DND-41 (cell line): ENCODE data around the gene C2orf74.
A peak's percentile ranks its signal among the peaks of the same experiment; 100 is the strongest.
"Not testable (repeated sequence)": the region's sequence is repeated elsewhere in the genome, so short reads cannot be mapped to it uniquely, and the experiment has no call there.

ENCODE experiments used
- ATAC-seq: fragments of 200-7000 bp; cut with Tn5 transposase; 3 replicates; pipeline ENCODE4 v1.9.1; 2021; ENCODE audit warnings: low read depth; ENCODE audit not compliant: insufficient read depth
- DNase-seq: peaks from one replicate; pipeline ENCODE4 v3.0.0-alpha.2; 2020
- H2AFZ ChIP-seq: 2 replicates; pipeline ENCODE4 v1.6.0; 2012; ENCODE audit warnings: low read depth, low read length
- H3K27ac ChIP-seq: 2 replicates; pipeline ENCODE4 v1.5.1; 2012; ENCODE audit warnings: low read length, inconsistent platforms
- H3K27me3 ChIP-seq: fragments of 200-600 bp; sonication (generic); 2 replicates; pipeline ENCODE4 v1.6.0; 2012; ENCODE audit warnings: low read length, mild to moderate bottlenecking, inconsistent platforms; ENCODE audit not compliant: insufficient read depth, poor library complexity
- H3K36me3 ChIP-seq: 2 replicates; pipeline ENCODE4 v1.5.1; 2012; ENCODE audit warnings: low read length, inconsistent platforms; ENCODE audit not compliant: insufficient read depth
- H3K4me1 ChIP-seq: 2 replicates; pipeline ENCODE4 v1.5.1; 2012; ENCODE audit warnings: mild to moderate bottlenecking, low read length; ENCODE audit not compliant: insufficient read depth
- H3K4me2 ChIP-seq: 2 replicates; pipeline ENCODE4 v1.6.0; 2012; ENCODE audit warnings: mild to moderate bottlenecking, moderate library complexity, low read length, inconsistent platforms; ENCODE audit not compliant: insufficient read depth
- H3K4me3 ChIP-seq, 2 experiments: fragments of 200-600 bp in 1 of 2; shearing (Covaris generic) in 1 of 2; 2 replicates each; pipeline ENCODE4 v1.5.1; 2012 to 2016; ENCODE audit warnings: inconsistent platforms in 2 of 2, low read length in 2 of 2, mild to moderate bottlenecking in 2 of 2, low read depth in 1 of 2, moderate library complexity in 1 of 2
- H3K79me2 ChIP-seq: 2 replicates; pipeline ENCODE4 v1.6.0; 2012; ENCODE audit warnings: low read length, inconsistent platforms; ENCODE audit not compliant: insufficient read depth
- H3K9ac ChIP-seq: 2 replicates; pipeline ENCODE4 v1.6.0; 2012; ENCODE audit warnings: low read depth, mild to moderate bottlenecking, inconsistent platforms, low read length, moderate library complexity
- H3K9me3 ChIP-seq: 2 replicates; pipeline ENCODE4 v1.5.1; 2012; ENCODE audit warnings: low read length, moderate library complexity, mild to moderate bottlenecking, inconsistent platforms; ENCODE audit not compliant: insufficient read depth, severe bottlenecking
- H4K20me1 ChIP-seq: 2 replicates; pipeline ENCODE4 v1.6.0; 2012; ENCODE audit warnings: low read length; ENCODE audit not compliant: insufficient read depth
- CTCF ChIP-seq: IDR thresholded peaks from 2 replicates; pipeline ENCODE4 v1.5.1; 2012; ENCODE audit warnings: borderline replicate concordance, low read length, moderate library complexity, mild to moderate bottlenecking; ENCODE audit not compliant: poor library complexity, severe bottlenecking; ENCODE audit errors: extremely low read depth
- EZH2 ChIP-seq: IDR thresholded peaks from 3 replicates; pipeline ENCODE4 v1.6.1; 2012; ENCODE audit warnings: borderline replicate concordance, low read depth, mild to moderate bottlenecking, moderate library complexity, low read length, inconsistent platforms; ENCODE audit not compliant: severe bottlenecking

C2orf74 gene

GRCh38 chr2:61145990-61146389, 16.0 kb upstream of the C2orf74 start:
- no peaks in the 10 kb centered on the region for H3K4me1 ChIP-seq
- H3K27me3 ChIP-seq, result no peaks in the 10 kb centered on the region
- H3K9ac ChIP-seq, result no peak overlapping the region
- DNase-seq, result no peak
- no peak overlapping the region for H3K4me3 ChIP-seq
- H2AFZ ChIP-seq, result no peak overlapping the region
- TF ChIP-seq EZH2 (no peak), CTCF (no peak)
- H3K36me3 ChIP-seq, result no peaks in the 10 kb centered on the region
- H3K4me2 ChIP-seq, result no peak overlapping the region
- no peak for ATAC-seq
- H4K20me1 ChIP-seq, result no peaks in the 10 kb centered on the region
- no peaks in the 10 kb centered on the region for H3K9me3 ChIP-seq
- no peak overlapping the region for H3K27ac ChIP-seq
- H3K79me2 ChIP-seq, result no peaks in the 10 kb centered on the region

- not testable (repeated sequence) for DNase-seq, H3K4me3 ChIP-seq, H3K9me3 ChIP-seq
Measured at GRCh38 chr2:61148091-61148490, 13.9 kb upstream of the C2orf74 start.

GRCh38 chr2:61149074-61149473, 12.9 kb upstream of the C2orf74 start:
- TF ChIP-seq EZH2 (no peak), CTCF (no peak)
- no peak overlapping the region for H3K4me3 ChIP-seq
- no peak overlapping the region for H3K27ac ChIP-seq
- no peaks in the 10 kb centered on the region for H3K4me1 ChIP-seq
- H3K4me2 ChIP-seq, result no peak overlapping the region
- ATAC-seq (no peak), DNase-seq (no peak)
- no peaks in the 10 kb centered on the region for H4K20me1 ChIP-seq
- H3K36me3 ChIP-seq, result no peaks in the 10 kb centered on the region
- H3K27me3 ChIP-seq, result no peaks in the 10 kb centered on the region
- no peaks in the 10 kb centered on the region for H3K79me2 ChIP-seq
- H3K9me3 ChIP-seq, result no peaks in the 10 kb centered on the region
- H2AFZ ChIP-seq, result 0 out of 2 replicates have a peak overlapping the region, but pooled peaks have one; percentile 17
- no peak overlapping the region for H3K9ac ChIP-seq

More at GRCh38 chr2:61148091-61148490, 13.9 kb upstream of the C2orf74 start:
- not testable (repeated sequence) for H3K79me2 ChIP-seq, H3K9ac ChIP-seq, H4K20me1 ChIP-seq, H3K4me1 ChIP-seq, H3K4me2 ChIP-seq, H3K27me3 ChIP-seq, H2AFZ ChIP-seq, H3K27ac ChIP-seq, ATAC-seq, H3K36me3 ChIP-seq

- no peak for DNase-seq
- Histone ChIP-seq H4K20me1 (no peaks in the 10 kb centered on the region), H3K27me3 (no peaks in the 10 kb centered on the region), H3K4me2 (no peak overlapping the region), H3K9ac (no peak overlapping the region), H3K9me3 (no peaks in the 10 kb centered on the region), H3K36me3 (no peaks in the 10 kb centered on the region), H3K4me3 (no peak overlapping the region), H2AFZ (no peak overlapping the region), H3K27ac (no peak overlapping the region), H3K79me2 (no peaks in the 10 kb centered on the region), H3K4me1 (no peaks in the 10 kb centered on the region)
- no peak for ATAC-seq
- no peak for TF ChIP-seq CTCF
- TF ChIP-seq EZH2, result no peak
Measured at GRCh38 chr2:61151436-61151835, 10.6 kb upstream of the C2orf74 start.
